ENCODE results near the gene DNAH7. TPM values are rescaled to one million over a fixed set of nuclear protein-coding genes. Genes with fewer than 3 reads are reported as not detected.

Gene DNAH7
- total and polyA plus RNA-seq, 2 of the 13 experiments (the other 11 are each of a cell fraction or from before 2014, with no cell fraction given) = 0.09 TPM; not detected in 1

GRCh38 chr2:196068271-196069209 lies at the start of gene DNAH7 (continued):
- no peak; the same call in 1 of the 2 replicates for TF ChIP-seq ZNF276 (CRISPR knock-in tag; IDR thresholded peaks at IDR 0.05; ENCODE audit: low read depth)
- TF ChIP-seq GABPA (IDR thresholded peaks at IDR 0.05; ENCODE audit: low read depth, low read length) = peak; percentile 78
- peak; percentile 94 for TF ChIP-seq GABPA (CRISPR knock-in tag; IDR thresholded peaks at IDR 0.05; ENCODE audit: low read depth)
- peak; percentile 15; the same call in 1 of the 2 replicates for TF ChIP-seq ZSCAN21 (CRISPR knock-in tag; IDR thresholded peaks at IDR 0.05; ENCODE audit: borderline replicate concordance)
- no peak for TF ChIP-seq GPN1 (CRISPR knock-in tag; IDR thresholded peaks at IDR 0.05; ENCODE audit: borderline replicate concordance)
- no peak; the same call in 1 of the 2 replicates for TF ChIP-seq ZNF333 (CRISPR knock-in tag; IDR thresholded peaks at IDR 0.05; ENCODE audit: borderline replicate concordance)
- TF ChIP-seq UBTF (CRISPR knock-in tag; IDR thresholded peaks at IDR 0.05) = peak; percentile 21; the same call in 1 of the 2 replicates
- TF ChIP-seq ZNF616 (CRISPR knock-in tag; IDR thresholded peaks at IDR 0.05; ENCODE audit: low read depth) = no peak
- TF ChIP-seq MLLT10 (CRISPR knock-in tag; IDR thresholded peaks at IDR 0.05) = no peak
- peak; percentile 56 for TF ChIP-seq ZFY (CRISPR knock-in tag; IDR thresholded peaks at IDR 0.05)
- TF ChIP-seq CHD2 (IDR thresholded peaks at IDR 0.05; ENCODE audit: low read depth, low read length) = no peak
- TF ChIP-seq ZNF841 (CRISPR knock-in tag; IDR thresholded peaks at IDR 0.05; ENCODE audit: borderline replicate concordance) = no peak
- TF ChIP-seq ZXDC (CRISPR knock-in tag; IDR thresholded peaks at IDR 0.05) = peak; percentile 87
- TF ChIP-seq ZFP82 (CRISPR knock-in tag; IDR thresholded peaks at IDR 0.05; ENCODE audit: borderline replicate concordance) = no peak
- no peak for TF ChIP-seq CREM (IDR thresholded peaks at IDR 0.05)
- no peak for TF ChIP-seq CREM (CRISPR knock-in tag; IDR thresholded peaks at IDR 0.05)
- no peak for TF ChIP-seq ZNF3 (CRISPR knock-in tag; IDR thresholded peaks at IDR 0.05)
- no peak for TF ChIP-seq ZNF101 (CRISPR knock-in tag; IDR thresholded peaks at IDR 0.05; ENCODE audit: borderline replicate concordance, low read depth)
- TF ChIP-seq MTF2 (CRISPR knock-in tag; IDR thresholded peaks at IDR 0.05; ENCODE audit: borderline replicate concordance) = peak; percentile 45
- TF ChIP-seq PREB (CRISPR knock-in tag; IDR thresholded peaks at IDR 0.05) = no peak

Measured in HepG2 (cell line).